IMR-90 (cell line): Measurements from ENCODE around the gene NT5C1B. TPM values are rescaled to one million over a fixed set of nuclear protein-coding genes. Genes with fewer than 3 reads are reported as not detected.

Experiments
- ATAC-seq: fragments of 200-7000 bp; cut with Tn5 transposase; 2 replicates; pipeline ENCODE4 v1.9.1; 2020; ENCODE audit warnings: low read depth, mild to moderate bottlenecking, moderate library complexity
- BruUV-seq: library from RNA; stranded (reverse); fragments of 400-500 nt; replicated peaks from 2 replicates; lab custom pipeline; 2021; lab: Mats Ljungman, UMichigan
- CTCF ChIA-PET: fragments of 300-600 bp; formaldehyde crosslinking; extraction: SDS; loops from one replicate; lab custom pipeline; 2021; ENCODE audit warnings: antibody characterized with exemption; lab: Yijun Ruan, JAX
- POLR2A ChIA-PET: fragments of 300-600 bp; sonication (Branson Sonifier 250); formaldehyde crosslinking; loops from one replicate; lab custom pipeline; 2022; ENCODE audit warnings: antibody characterized with exemption; ENCODE audit not compliant: unreplicated experiment; lab: Charles Lee
- DNase-seq: peaks from one replicate; pipeline ENCODE4 v3.0.0; 2013
- H2AFZ ChIP-seq: replicated peaks from 2 replicates; pipeline ENCODE3; 2013; ENCODE audit warnings: low read length, mild to moderate bottlenecking; ENCODE audit not compliant: poor library complexity
- H2AK5ac ChIP-seq: 2 replicates; pipeline ENCODE4 v1.6.1; 2013; ENCODE audit warnings: low read depth, low read length, inconsistent platforms
- H2AK9ac ChIP-seq: replicated peaks from 2 replicates; pipeline ENCODE3; 2013; ENCODE audit warnings: mild to moderate bottlenecking, low read depth, low read length, moderate library complexity; ENCODE audit not compliant: poor library complexity
- H2BK120ac ChIP-seq: 2 replicates; pipeline ENCODE4 v1.6.1; 2013; ENCODE audit warnings: low read depth, low read length, inconsistent platforms
- H2BK15ac ChIP-seq: 3 replicates; pipeline ENCODE4 v1.6.1; 2013; ENCODE audit warnings: low read depth, low read length, inconsistent platforms
- H2BK20ac ChIP-seq: 2 replicates; pipeline ENCODE4 v1.6.1; 2013; ENCODE audit warnings: low read depth, mild to moderate bottlenecking, inconsistent platforms, low read length, moderate library complexity
- H2BK5ac ChIP-seq: 2 replicates; pipeline ENCODE4 v1.6.1; 2013; ENCODE audit warnings: mild to moderate bottlenecking, low read depth, low read length, inconsistent platforms; ENCODE audit not compliant: poor library complexity, severe bottlenecking
- H3K14ac ChIP-seq: replicated peaks from 2 replicates; pipeline ENCODE4 v1.6.1; 2013; ENCODE audit warnings: low read depth, low read length, inconsistent platforms
- H3K18ac ChIP-seq: 2 replicates; pipeline ENCODE4 v1.6.1; 2013; ENCODE audit warnings: low read depth, low read length, control low read depth
- H3K23ac ChIP-seq: 2 replicates; pipeline ENCODE4 v1.6.1; 2013; ENCODE audit warnings: low read depth, low read length, inconsistent platforms
- H3K27ac ChIP-seq: 2 replicates; pipeline ENCODE4 v1.5.1; 2013; ENCODE audit warnings: mild to moderate bottlenecking, control low read depth, low read length; ENCODE audit not compliant: insufficient read depth
- H3K27me3 ChIP-seq: 2 replicates; pipeline ENCODE4 v1.6.1; 2013; ENCODE audit warnings: low read length; ENCODE audit not compliant: control insufficient read depth, insufficient read depth
- H3K36me3 ChIP-seq: 2 replicates; pipeline ENCODE4 v1.6.1; 2013; ENCODE audit warnings: low read length, mixed read lengths; ENCODE audit not compliant: control insufficient read depth, insufficient read depth
- H3K4ac ChIP-seq: 2 replicates; pipeline ENCODE4 v1.6.1; 2013; ENCODE audit warnings: low read depth, low read length, inconsistent platforms
- H3K4me1 ChIP-seq: 2 replicates; pipeline ENCODE4 v1.6.1; 2013; ENCODE audit warnings: low read length, mixed read lengths; ENCODE audit not compliant: control insufficient read depth, insufficient read depth
- H3K4me2 ChIP-seq: 2 replicates; pipeline ENCODE4 v1.6.1; 2013; ENCODE audit warnings: low read depth, mild to moderate bottlenecking, control low read depth, low read length, moderate library complexity
- H3K4me3 ChIP-seq: 2 replicates; pipeline ENCODE4 v1.5.1; 2013; ENCODE audit warnings: low read depth, mild to moderate bottlenecking, control low read depth, low read length, moderate library complexity; ENCODE audit not compliant: insufficient read depth
- H3K56ac ChIP-seq: 2 replicates; pipeline ENCODE4 v1.6.1; 2013; ENCODE audit warnings: low read length, inconsistent platforms; ENCODE audit not compliant: insufficient read depth; ENCODE audit errors: extremely low read depth
- H3K79me1 ChIP-seq, 2 experiments: 2 replicates each; pipeline ENCODE4 v1.6.1; 2013; ENCODE audit warnings: low read length in 2 of 2, inconsistent platforms in 1 of 2, low read depth in 1 of 2
- H3K9ac ChIP-seq: 2 replicates; pipeline ENCODE4 v1.6.1; 2013; ENCODE audit warnings: low read depth, low read length, control low read depth
- H3K9me1 ChIP-seq: 2 replicates; pipeline ENCODE4 v1.6.1; 2013; ENCODE audit warnings: low read length, inconsistent platforms; ENCODE audit not compliant: insufficient read depth
- H3K9me3 ChIP-seq: 2 replicates; pipeline ENCODE4 v1.6.1; 2013; ENCODE audit warnings: low read length; ENCODE audit not compliant: control insufficient read depth, insufficient read depth
- H4K20me1 ChIP-seq: 2 replicates; pipeline ENCODE4 v1.6.1; 2013; ENCODE audit warnings: low read length, inconsistent platforms; ENCODE audit not compliant: insufficient read depth
- H4K5ac ChIP-seq: 2 replicates; pipeline ENCODE4 v1.6.1; 2013; ENCODE audit warnings: mild to moderate bottlenecking, low read depth, low read length, control low read depth
- H4K8ac ChIP-seq, 2 experiments: 2 replicates each; pipeline ENCODE4 v1.6.1; 2013; ENCODE audit warnings: low read depth in 2 of 2, low read length in 2 of 2, control low read depth in 1 of 2, inconsistent platforms in 1 of 2
- H4K91ac ChIP-seq: 2 replicates; pipeline ENCODE4 v1.6.1; 2013; ENCODE audit warnings: low read depth, low read length, inconsistent platforms; ENCODE audit not compliant: insufficient read depth
- BHLHE40 ChIP-seq: fragments of 150-350 bp; IDR thresholded peaks from 2 replicates; pipeline ENCODE4 v1.6.1; 2016; ENCODE audit warnings: mild to moderate bottlenecking, low read depth, low read length
- CEBPB ChIP-seq: IDR thresholded peaks from 2 replicates; pipeline ENCODE4 v1.6.1; 2012; ENCODE audit warnings: low read depth, low read length, improper control_type of control experiment
- CHD1 ChIP-seq: IDR thresholded peaks from 2 replicates; pipeline ENCODE4 v1.6.1; 2012; ENCODE audit warnings: low read depth, low read length, improper control_type of control experiment
- CTCF ChIP-seq: conservative IDR thresholded peaks from 2 replicates; pipeline ENCODE4 v1.5.1; 2012; ENCODE audit warnings: mild to moderate bottlenecking, low read depth, low read length, improper control_type of control experiment
- ELK1 ChIP-seq: fragments of 150-350 bp; IDR thresholded peaks from 2 replicates; pipeline ENCODE4 v1.6.1; 2016; ENCODE audit warnings: low read depth, mild to moderate bottlenecking, low read length, moderate library complexity, borderline replicate concordance
- MAFK ChIP-seq: IDR thresholded peaks from 2 replicates; pipeline ENCODE4 v1.6.1; 2012; ENCODE audit warnings: low read depth, low read length, improper control_type of control experiment
- MXI1 ChIP-seq: IDR thresholded peaks from 2 replicates; pipeline ENCODE4 v1.6.1; 2012; ENCODE audit warnings: low read depth, mild to moderate bottlenecking, low read length, moderate library complexity, borderline replicate concordance
- POLR2A ChIP-seq: IDR thresholded peaks from 2 replicates; pipeline ENCODE4 v1.6.1; 2012; ENCODE audit warnings: mild to moderate bottlenecking, low read depth, low read length
- RCOR1 ChIP-seq: IDR thresholded peaks from 2 replicates; pipeline ENCODE4 v1.6.1; 2012; ENCODE audit warnings: mild to moderate bottlenecking, low read length, improper control_type of control experiment; ENCODE audit not compliant: insufficient replicate concordance
- RFX5 ChIP-seq: IDR thresholded peaks from 2 replicates; pipeline ENCODE4 v1.8.0; 2012; ENCODE audit warnings: low read depth, mild to moderate bottlenecking, low read length, moderate library complexity
- SMC3 ChIP-seq: fragments of 150-350 bp; IDR thresholded peaks from 2 replicates; pipeline ENCODE4 v1.6.1; 2016; ENCODE audit warnings: low read depth, mild to moderate bottlenecking, antibody characterized with exemption, low read length, moderate library complexity
- USF2 ChIP-seq: fragments of 150-350 bp; IDR thresholded peaks from 2 replicates; pipeline ENCODE4 v1.6.1; 2017; ENCODE audit warnings: mild to moderate bottlenecking, antibody characterized with exemption, low read length, low read depth
- dilution Hi-C: fragments of 300-500 bp; cut with HindIII; formaldehyde crosslinking; loops from one replicate; pipeline ENCODE4 v1.14.3; 2018; ENCODE audit warnings: low sequenced_read_pairs; ENCODE audit not compliant: unreplicated experiment
- in situ Hi-C: fragments of 300-500 bp; cut with MboI; formaldehyde crosslinking; loops from 3 replicates; pipeline ENCODE4 v1.14.3; 2019; ENCODE audit warnings: low sequenced_read_pairs, inconsistent platforms, mixed read lengths
- intact Hi-C: fragments of 100-400 bp; cut with micrococcal nuclease; formaldehyde crosslinking; loops from 2 replicates; pipeline ENCODE4 v1.10.0; 2022
- polyA plus RNA-seq, 3 experiments: library from polyadenylated mRNA; depleted of rRNA; stranded (reverse); fragments of >200 nt; gene quantifications; 2 replicates each; pipeline ENCODE4 v1.2.3, GENCODE V29; 2012; ENCODE audit warnings: low replicate concordance in 1 of 3
- total RNA-seq: library from RNA; depleted of rRNA; stranded (reverse); fragments of >200 nt; gene quantifications from 2 replicates; pipeline ENCODE4 v1.2.3, GENCODE V29; 2012

NT5C1B gene
- total and polyA plus RNA-seq, 2 of the 4 experiments (the other 2 are of a cell fraction): not detected

GRCh38 chr2:18630941-18631340 is 41.6 kb upstream of the NT5C1B start:
- peaks cover 3% of the 10 kb centered on the region; the same call in 1 of the 2 replicates for H3K4me1 ChIP-seq
- H3K14ac ChIP-seq: peak overlapping the region; percentile 61; the same call in 1 of the 2 replicates
- 0 out of 2 replicates have a peak, but pooled peaks cover 3% of the 10 kb centered on the region for H3K9me1 ChIP-seq
- H3K23ac ChIP-seq: no peak overlapping the region
- H2AK5ac ChIP-seq: no peak overlapping the region
- peak overlapping the region; percentile 69; the same call in 1 of the 2 replicates for H3K18ac ChIP-seq
- no peak overlapping the region for H2BK15ac ChIP-seq
- no peak overlapping the region for H2AK9ac ChIP-seq
- H3K4me3 ChIP-seq: no peak overlapping the region
- H3K4me2 ChIP-seq: no peak overlapping the region; the same call in 1 of the 2 replicates
- H3K9me3 ChIP-seq: 0 out of 2 replicates have a peak, but pooled peaks cover 2% of the 10 kb centered on the region
- H3K27ac ChIP-seq: no peak overlapping the region
- dilution Hi-C loops: no loop called here
- peak overlapping the region; percentile 47; the same call in 1 of the 2 replicates for H3K4ac ChIP-seq
- no TSS peak for BruUV-seq
- H4K5ac ChIP-seq: no peak overlapping the region
- no peak overlapping the region for H4K8ac ChIP-seq
- H3K9ac ChIP-seq: no peak overlapping the region
- no peak overlapping the region for H3K56ac ChIP-seq
- CTCF ChIA-PET: no interaction called here
- DNase-seq (no peak), ATAC-seq (no peak)
- no peaks in the 10 kb centered on the region for H3K79me1 ChIP-seq
- POLR2A ChIA-PET: no interaction called here
- no peaks in the 10 kb centered on the region for H4K20me1 ChIP-seq
- in situ Hi-C loops: no loop called here
- no peak overlapping the region for H2AFZ ChIP-seq
- H4K91ac ChIP-seq: no peak overlapping the region
- TF ChIP-seq CTCF: no peak
- TF ChIP-seq CHD1: no peak
- no peak for TF ChIP-seq CEBPB
- TF ChIP-seq RFX5: no peak
- no peak for TF ChIP-seq MAFK
- no peak for TF ChIP-seq ELK1
- no peak for TF ChIP-seq BHLHE40
- TF ChIP-seq SMC3: no peak
- TF ChIP-seq RCOR1: no peak
- TF ChIP-seq POLR2A: no peak
- no peak for TF ChIP-seq USF2
- TF ChIP-seq MXI1: no peak
- peak overlapping the region; percentile 35; the same call in 1 of the 2 replicates for H2BK20ac ChIP-seq
- H3K27me3 ChIP-seq: no peaks in the 10 kb centered on the region
- H3K36me3 ChIP-seq: no peaks in the 10 kb centered on the region
- peak overlapping the region; percentile 65 for H2BK120ac ChIP-seq
- H2BK5ac ChIP-seq: peak overlapping the region; percentile 70
- intact Hi-C loops: no loop called here
